C4-2B (cell line): ENCODE data around the gene KIAA0586.
"Not testable (repeated sequence)": the region's sequence is repeated elsewhere in the genome, so short reads cannot be mapped to it uniquely, and the experiment has no call there.

ENCODE experiments used
- CTCF ChIP-seq: fragments of 450-650 bp; conservative IDR thresholded peaks from 2 replicates; pipeline ENCODE4 v1.5.1; 2017; ENCODE audit warnings: mild to moderate bottlenecking
- ZFX ChIP-seq: fragments of 450-650 bp; IDR thresholded peaks from 2 replicates; pipeline ENCODE4 v1.6.1; 2017

DNA sequence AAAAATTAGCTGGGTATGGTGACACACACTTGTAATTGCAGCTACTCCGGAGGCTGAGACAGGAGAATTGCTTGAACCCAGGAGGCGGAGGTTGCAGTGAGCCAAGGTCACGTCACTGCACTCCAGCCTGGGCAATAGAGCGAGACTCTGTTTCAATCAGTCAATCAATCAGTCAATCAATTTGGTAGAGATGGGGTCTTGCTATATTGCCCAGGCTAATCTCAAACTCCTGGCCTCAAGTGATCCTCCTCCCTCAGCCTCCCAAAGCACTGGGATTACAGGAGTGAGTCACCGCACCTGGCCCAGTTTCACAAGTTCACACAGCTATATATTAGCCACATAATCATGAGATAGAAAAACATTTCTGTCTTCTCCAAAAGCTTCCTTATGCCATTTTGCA lies 50.8 kb downstream of the KIAA0586 start:
- not testable (repeated sequence) for TF ChIP-seq CTCF, ZFX
